Measurements from ENCODE around the gene DNMT3A. TPM values are rescaled to one million over a fixed set of nuclear protein-coding genes. Genes with fewer than 3 reads are reported as not detected.
A peak's percentile ranks its signal among the peaks of the same experiment; 100 is the strongest.

DNMT3A gene
- total RNA-seq, 1 experiment from 2014 or later, result 215 TPM

GRCh38 chr2:25246558-25247290 lies 95.0 kb downstream of the DNMT3A start:
- Histone ChIP-seq H2BK5ac (ENCODE audit: insufficient read length, low read length) (no peak overlapping the region), H3K27me3 (ENCODE audit: insufficient read depth, low read length) (no peaks in the 10 kb centered on the region), H3K23me2 (ENCODE audit: insufficient read length, low read depth, low read length, poor library complexity, severe bottlenecking) (peaks cover 14% of the 10 kb centered on the region), H2AK5ac (ENCODE audit: insufficient read length, low read length) (no peak overlapping the region), H2BK20ac (ENCODE audit: low read depth, low read length, poor library complexity, severe bottlenecking) (no peak overlapping the region), H3K4me1 (ENCODE audit: insufficient read depth, low read length) (peaks cover 6% of the 10 kb centered on the region; the same call in 1 of the 2 replicates), H2BK12ac (ENCODE audit: insufficient read length, low read depth, low read length) (no peak overlapping the region), H4K91ac (ENCODE audit: insufficient read length, low read depth, low read length) (no peak overlapping the region), H3K14ac (ENCODE audit: insufficient read depth, low read length) (no peak overlapping the region), H2AFZ (ENCODE audit: low read length) (no peak overlapping the region), H3K56ac (ENCODE audit: insufficient read length, low read depth, low read length) (no peak overlapping the region), H3K23ac (ENCODE audit: insufficient read length, low read depth, low read length) (no peak overlapping the region), H3K18ac (ENCODE audit: insufficient read length, low read depth, low read length) (no peak overlapping the region), H3T11ph (ENCODE audit: low read length) (no peak overlapping the region), H3K4ac (ENCODE audit: low read depth, low read length) (no peak overlapping the region), H4K5ac (ENCODE audit: insufficient read length, low read depth, low read length) (no peak overlapping the region), H3K27ac (ENCODE audit: insufficient read length, low read depth, low read length) (no peak overlapping the region), H2BK120ac (ENCODE audit: low read depth, low read length, poor library complexity, severe bottlenecking) (no peak overlapping the region), H3K79me2 (ENCODE audit: insufficient read depth, low read length) (peaks cover 19% of the 10 kb centered on the region; the same call in 1 of the 2 replicates), H3K9me3 (ENCODE audit: control insufficient read depth, low read depth, low read length) (no peaks in the 10 kb centered on the region), H3K79me1 (ENCODE audit: insufficient read depth, low read depth, low read length, poor library complexity, severe bottlenecking) (peaks cover 6% of the 10 kb centered on the region), H2BK15ac (ENCODE audit: low read depth, low read length) (no peak overlapping the region), H4K20me1 (ENCODE audit: control insufficient read depth, insufficient read depth, insufficient read length) (no peaks in the 10 kb centered on the region), H4K8ac (replicated peaks; ENCODE audit: insufficient read length, low read depth, low read length) (no peak overlapping the region), H3K4me2 (ENCODE audit: insufficient read depth, insufficient read length, low read length) (no peak overlapping the region), H3K9ac (ENCODE audit: extremely low read depth, insufficient read length, low read length) (no peak overlapping the region)
- no peak for DNase-seq
- no CpG with 5 or more reads among the region's 26 CpGs for WGBS (ENCODE audit: extremely low coverage, insufficient read length, low lambda C conversion rate)
- Mint-ChIP-seq H3K27ac (peak overlapping the region in 1 of 3 experiments; percentile 85; a peak in 2 of 7 replicates), H3K4me1 (peaks cover 20 to 25% of the 10 kb centered on the region in 2 experiments), H3K27me3 (ENCODE audit: low read depth) (no peaks in the 10 kb centered on the region; the same call in 1 of the 2 replicates), H3K9me3 (no peaks in the 10 kb centered on the region), H3K36me3 (ENCODE audit: insufficient read depth in 1 of 3, low read depth in 3 of 3) (peaks cover 67 to 83% (median 78%) of the 10 kb centered on the region in 3 experiments), H3K4me3 (no peak overlapping the region; a peak in 1 of 5 replicates)
- TF ChIP-seq CTCF (conservative IDR thresholded peaks at IDR 0.05), result no peak

All from H9 (cell line).